Measurements from ENCODE around the gene PEX11G. TPM values are rescaled to one million over a fixed set of nuclear protein-coding genes. Genes with fewer than 3 reads are reported as not detected.

The PEX11G gene
- total RNA-seq, result 0.57 and 4.2 TPM in 2 replicates

DNA sequence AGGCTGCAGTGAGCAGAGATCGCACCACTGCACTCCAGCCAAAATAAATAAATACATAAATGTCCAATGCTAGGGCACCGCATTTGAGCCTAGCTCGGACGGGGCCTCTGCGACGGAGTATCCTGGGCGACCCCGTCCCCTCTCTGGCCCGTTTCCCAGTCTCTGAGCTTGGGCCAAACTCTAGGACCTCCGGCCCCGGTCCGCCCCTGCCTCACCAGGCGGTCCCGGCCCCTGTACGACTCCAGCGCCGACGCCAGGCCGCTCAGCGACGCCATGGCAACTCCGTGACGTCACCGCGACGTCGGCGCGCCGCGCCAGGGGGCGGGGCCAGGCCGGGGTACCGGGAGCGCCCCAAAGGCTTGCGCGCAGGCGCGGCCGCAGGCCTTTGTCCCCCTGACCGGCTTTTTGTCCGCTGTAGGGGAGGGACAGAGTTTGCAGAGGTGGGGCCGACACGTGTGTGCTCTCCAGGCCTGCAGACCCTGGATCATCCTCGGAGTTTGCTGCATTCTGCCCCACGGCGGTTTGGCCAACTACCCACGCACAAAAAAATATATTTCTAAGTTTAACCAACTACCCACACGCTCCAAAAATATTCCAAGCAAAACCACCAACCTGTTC is at the start of gene PEX11G:
PEX11G (minus strand) TSS at position 300 of the 618 bp plus-strand sequence; CDS start at position 275, 25 bp downstream.

DNA sequence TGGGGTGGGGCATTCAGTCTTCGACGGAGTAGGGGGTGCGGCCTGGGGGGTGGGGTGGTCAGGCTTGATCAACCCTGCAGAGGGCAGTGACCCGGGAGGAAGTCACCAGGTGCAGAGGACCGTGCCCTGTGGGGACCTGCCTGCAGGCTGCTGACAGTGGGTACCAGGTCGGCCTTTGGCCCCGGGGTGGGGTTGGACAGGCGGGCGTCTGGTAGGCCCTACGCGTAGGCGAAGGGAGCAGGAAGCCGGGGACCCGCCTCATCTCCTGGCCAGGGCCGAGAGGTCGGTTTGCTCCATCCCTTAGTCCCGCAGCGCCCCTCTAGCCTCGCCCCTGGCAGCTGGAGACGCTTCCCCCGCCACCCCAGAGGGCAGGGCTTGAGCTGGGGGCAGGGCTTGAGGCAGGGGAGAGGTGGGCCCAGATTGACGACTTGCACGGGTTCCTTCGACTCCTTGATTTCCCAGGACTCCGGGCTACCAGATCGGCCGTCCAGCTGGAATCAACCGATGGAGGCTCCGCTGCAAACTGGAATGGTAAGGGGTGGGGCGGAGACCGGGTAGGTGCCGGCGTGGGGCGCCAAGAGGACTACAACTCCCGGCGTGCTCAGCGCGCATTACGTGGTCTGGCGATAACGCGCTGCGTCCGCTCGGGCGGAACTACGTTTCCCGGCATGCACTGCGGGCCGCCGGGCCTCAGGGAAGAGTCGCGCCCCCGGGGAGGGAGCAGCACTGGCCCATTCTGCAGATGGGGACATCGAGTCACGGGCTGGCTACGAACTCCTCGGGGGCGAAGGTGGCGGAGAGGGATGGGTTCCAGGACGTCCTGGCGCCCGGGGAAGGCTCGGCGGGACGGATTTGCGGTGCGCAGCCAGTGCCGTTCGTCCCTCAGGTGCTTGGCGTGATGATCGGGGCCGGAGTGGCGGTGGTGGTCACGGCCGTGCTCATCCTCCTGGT is 46.5 kb upstream of the PEX11G start, which contains the start of gene PNPLA6:
PNPLA6 (plus strand) TSS at position 671 of the 951 bp plus-strand sequence; CDS start at position 743, 72 bp downstream.

GRCh38 chr19:7522072-7522922 is 33.5 kb upstream of the PEX11G start, which contains the start of gene MCOLN1:
TSS of gene MCOLN1 (plus strand) at chr19:7522624. CDS start at chr19:7522751, 127 bp downstream.

DNA sequence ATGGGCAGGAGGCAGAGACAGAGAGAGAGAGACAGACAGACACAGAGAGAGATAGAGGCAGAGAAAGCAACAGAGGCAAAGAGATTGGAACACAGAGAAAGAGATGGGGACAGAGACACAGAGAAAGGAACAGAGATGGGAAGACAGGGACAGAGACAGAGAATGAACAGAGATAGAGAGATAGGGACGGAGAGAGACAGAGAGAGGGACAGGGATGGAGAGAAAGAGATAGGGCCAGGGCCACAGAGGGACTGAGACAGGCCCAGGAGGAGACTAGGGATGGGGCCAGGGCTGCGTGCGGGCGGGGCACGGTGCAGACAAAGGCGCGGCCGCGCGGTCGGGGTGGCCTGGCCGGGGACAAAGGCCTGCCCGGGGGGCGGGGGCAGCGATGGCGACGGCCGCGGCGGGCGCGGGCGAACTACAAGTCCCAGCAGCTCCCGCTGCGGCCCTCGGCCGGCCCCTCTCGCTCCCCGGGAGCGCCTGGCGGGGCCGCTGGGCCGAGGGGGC is 26.9 kb upstream of the PEX11G start, which contains the start of gene ZNF358:
ZNF358 (plus strand) TSS at position 459 of the 507 bp plus-strand sequence. CDS start 3,140 bp downstream, outside the sequence.

Other genes with a start within 250 kb of the PEX11G start
- gene INSR, start 194.6 kb downstream of the PEX11G start, total RNA-seq, result 5.0 and 26.0 TPM in 2 replicates
- gene ARHGEF18, start 140.1 kb downstream of the PEX11G start, total RNA-seq, result 48.6 and 66.3 TPM in 2 replicates
- 19.0 and 36.5 TPM in 2 replicates for gene ZNF358, start 27.1 kb upstream of the PEX11G start, total RNA-seq
- 9.4 and 17.1 TPM in 2 replicates for gene MCOLN1, start 33.6 kb upstream of the PEX11G start, total RNA-seq
- 80.8 and 115 TPM in 2 replicates for gene PNPLA6, start 46.7 kb upstream of the PEX11G start, total RNA-seq
- not detected in 2 replicates for gene CAMSAP3, start 106.8 kb upstream of the PEX11G start, total RNA-seq
- gene XAB2, start 140.5 kb upstream of the PEX11G start, total RNA-seq, result 44.6 and 47.8 TPM in 2 replicates
- 3.5 and 4.7 TPM in 2 replicates for gene PET100, start 140.8 kb upstream of the PEX11G start, total RNA-seq
- not detected in 2 replicates for gene PCP2, start 144.7 kb upstream of the PEX11G start, total RNA-seq
- 15.7 and 60.4 TPM in 2 replicates for gene STXBP2, start 148.1 kb upstream of the PEX11G start, total RNA-seq
- not detected in 2 replicates for gene RETN, start 180.0 kb upstream of the PEX11G start, total RNA-seq
- not detected in 2 replicates for gene MCEMP1, start 188.1 kb upstream of the PEX11G start, total RNA-seq
- 37.9 and 42.7 TPM in 2 replicates for gene TRAPPC5, start 191.8 kb upstream of the PEX11G start, total RNA-seq
- not detected in 2 replicates for gene FCER2, start 213.1 kb upstream of the PEX11G start, total RNA-seq
- not detected in 2 replicates for gene CLEC4G, start 243.1 kb upstream of the PEX11G start, total RNA-seq